Activated CD4-positive, alpha-beta T cell treated with anti-CD3 and anti-CD28 coated beads, Interleukin-2, amount 50 U/mL, for 1 hour (primary cell): ENCODE measurements around the gene PTPRG.
"Not testable (repeated sequence)": the region's sequence is repeated elsewhere in the genome, so short reads cannot be mapped to it uniquely, and the experiment has no call there.

Experiments used
- DNase-seq: peaks from one replicate; pipeline ENCODE4 v3.0.0-alpha.2; 2020

PTPRG gene

DNA sequence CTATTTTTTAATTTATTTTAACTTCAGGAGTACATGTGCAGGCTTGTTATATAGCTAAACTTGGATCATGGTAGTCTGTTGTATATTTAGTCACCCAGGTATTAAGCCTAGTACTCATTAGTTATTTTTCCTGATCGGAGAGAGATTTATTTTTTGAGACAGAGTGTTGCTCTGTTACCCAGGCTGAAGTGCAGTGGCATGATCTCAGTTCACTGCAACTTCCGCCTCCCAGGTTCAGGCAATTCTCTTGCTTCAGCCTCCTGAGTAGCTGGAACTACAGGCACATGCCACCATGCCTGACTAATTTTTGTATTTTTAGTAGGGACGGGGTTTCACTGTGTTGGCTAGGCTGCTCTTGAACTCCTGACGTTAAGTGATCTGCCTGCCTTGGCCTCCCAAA is 477.4 kb downstream of the PTPRG start:
- DNase-seq, result not testable (repeated sequence)

GRCh38 chr3:62039586-62039985 is 478.2 kb downstream of the PTPRG start:
- DNase-seq, result no peak

- DNase-seq, result no peak
Observed at GRCh38 chr3:62041681-62042080, 480.3 kb downstream of the PTPRG start.

DNA sequence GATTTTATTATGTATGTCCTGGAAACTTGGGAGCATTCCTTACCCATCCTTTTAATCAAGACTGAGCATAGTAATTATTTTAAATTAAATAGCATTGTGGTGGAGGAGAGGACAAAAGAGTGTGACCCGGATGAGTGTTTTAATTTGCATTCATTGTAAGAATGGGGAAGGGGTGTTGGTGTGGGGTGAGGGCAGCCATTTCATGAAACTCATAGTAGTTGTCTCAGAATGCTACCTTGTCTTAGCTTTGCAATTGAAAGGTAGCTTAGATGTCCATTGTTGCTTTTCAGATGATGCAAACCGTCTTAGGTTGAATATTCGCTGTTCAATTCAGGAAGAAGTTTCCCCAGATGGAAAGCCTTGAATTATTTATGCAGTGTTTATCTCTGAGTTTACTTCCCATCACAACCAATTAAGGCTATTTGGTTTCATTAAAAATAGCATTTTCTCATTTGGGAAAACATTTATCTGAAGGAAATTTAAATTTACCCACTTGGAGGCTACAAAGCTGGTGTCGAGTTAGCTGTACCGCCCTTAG is 483.6 kb downstream of the PTPRG start:
- DNase-seq, result no peak

GRCh38 chr3:62046326-62046725 is 485.0 kb downstream of the PTPRG start:
- no peak for DNase-seq

- no peak for DNase-seq
Observed at GRCh38 chr3:62048577-62048976, 487.2 kb downstream of the PTPRG start.

DNA sequence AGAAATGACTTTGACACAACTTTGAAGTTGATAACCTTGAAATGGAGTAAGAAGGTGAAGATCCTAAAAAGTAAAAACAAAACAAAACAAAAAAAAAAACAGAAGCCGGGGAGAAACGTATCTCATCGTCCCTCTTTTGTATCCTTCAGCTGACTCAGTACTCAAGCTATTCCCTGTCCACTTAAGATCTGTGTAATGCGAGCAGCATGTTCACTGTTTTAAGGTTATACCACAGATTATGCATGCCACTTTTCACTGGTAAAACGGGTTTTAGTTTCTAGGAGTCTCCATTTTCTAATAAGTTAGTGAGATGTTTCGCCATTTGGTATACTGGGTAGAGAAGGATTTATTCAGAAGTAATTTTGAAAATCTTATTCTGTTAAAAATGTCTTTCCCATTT is 487.7 kb downstream of the PTPRG start:
- no peak for DNase-seq

DNA sequence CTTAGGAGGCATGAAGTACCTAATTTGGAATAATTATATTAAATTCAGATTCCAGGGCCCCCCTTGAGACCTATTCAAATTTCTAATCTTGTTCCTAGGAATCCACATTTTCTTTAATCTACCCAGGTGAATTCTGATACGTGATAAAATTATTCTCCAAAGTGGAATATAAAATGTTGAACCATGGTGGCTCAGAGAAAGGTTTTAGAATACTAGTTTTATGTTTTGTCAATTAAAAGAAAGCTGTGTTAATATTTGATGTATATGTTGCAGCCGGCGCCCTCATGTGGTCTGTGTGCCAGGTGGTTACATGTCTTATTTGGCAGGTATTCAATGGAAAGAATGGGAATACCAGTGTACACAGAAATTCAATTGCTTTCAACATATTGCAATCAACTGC is 490.1 kb downstream of the PTPRG start:
- no peak for DNase-seq

DNA sequence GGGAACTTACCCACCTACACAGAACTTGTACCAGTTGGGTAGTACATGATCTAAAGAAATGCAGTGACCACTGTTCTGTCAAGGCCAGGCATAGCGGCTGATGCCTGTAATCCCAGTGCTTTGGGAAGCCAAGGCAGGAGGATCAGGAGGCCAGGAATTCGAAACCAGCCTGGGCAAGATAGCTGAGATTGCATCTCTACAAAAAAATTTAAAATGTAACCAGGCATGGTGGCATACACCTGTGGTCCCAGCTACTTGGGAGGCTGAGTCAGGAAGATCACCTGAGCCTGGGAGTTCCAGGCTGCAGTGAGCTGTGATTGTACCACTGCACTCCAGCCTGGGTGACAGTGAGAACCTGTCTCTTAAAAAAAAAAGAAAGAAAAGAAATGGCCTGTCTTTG is 491.0 kb downstream of the PTPRG start:
- DNase-seq, result no peak

DNA sequence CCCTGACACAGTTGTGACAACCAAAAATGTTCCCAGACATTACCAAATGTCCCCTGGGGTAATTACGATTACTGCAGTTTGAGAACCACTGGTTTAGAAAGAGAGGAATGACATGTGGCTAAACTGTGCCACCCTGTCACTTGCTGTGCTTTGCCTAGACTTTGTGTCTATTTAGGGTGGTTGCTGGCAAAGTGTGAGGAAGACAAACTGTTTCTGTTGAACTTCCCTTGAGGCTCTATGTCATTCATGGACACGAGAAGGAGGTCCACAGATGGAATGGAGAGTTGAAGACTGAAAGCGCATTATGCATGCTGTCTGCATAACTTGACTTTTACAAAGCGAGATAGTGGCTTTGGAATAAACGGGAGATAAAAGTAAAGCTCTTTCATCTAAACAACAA is 495.3 kb downstream of the PTPRG start:
- DNase-seq, result no peak

DNA sequence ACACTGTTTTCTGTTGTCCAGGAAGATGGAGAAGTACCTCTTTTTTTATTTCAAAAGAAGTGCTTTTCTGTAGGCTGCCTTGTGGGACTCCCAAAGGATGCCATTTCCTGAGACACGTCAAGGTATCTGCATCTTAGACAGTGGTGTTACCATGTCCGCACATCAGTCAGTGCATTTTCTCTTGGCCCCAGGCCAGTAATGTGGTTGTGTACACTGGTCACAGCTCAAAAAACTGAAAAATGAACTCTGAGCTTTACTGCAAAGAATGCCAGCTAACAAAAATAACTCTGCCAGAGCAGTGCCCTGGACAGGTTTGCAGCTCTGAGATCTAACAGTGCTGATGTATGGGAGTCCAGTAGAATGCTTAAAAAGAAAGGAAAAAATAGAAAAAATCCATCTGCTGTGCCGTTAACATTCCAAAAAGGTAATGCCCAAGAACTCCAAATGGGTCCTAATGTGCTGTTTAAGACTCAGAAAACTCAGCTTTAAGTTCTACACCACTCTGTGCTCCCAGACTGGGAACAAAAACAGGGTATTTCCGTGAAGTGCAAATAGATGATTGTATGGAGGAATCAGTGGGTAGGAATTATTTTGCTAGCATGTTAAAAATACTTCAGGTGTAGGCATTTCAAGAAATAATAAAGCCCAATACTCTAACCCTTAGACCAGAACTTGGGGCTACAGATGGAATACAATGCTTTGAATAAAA is 496.1 kb downstream of the PTPRG start:
- DNase-seq, result no peak

DNA sequence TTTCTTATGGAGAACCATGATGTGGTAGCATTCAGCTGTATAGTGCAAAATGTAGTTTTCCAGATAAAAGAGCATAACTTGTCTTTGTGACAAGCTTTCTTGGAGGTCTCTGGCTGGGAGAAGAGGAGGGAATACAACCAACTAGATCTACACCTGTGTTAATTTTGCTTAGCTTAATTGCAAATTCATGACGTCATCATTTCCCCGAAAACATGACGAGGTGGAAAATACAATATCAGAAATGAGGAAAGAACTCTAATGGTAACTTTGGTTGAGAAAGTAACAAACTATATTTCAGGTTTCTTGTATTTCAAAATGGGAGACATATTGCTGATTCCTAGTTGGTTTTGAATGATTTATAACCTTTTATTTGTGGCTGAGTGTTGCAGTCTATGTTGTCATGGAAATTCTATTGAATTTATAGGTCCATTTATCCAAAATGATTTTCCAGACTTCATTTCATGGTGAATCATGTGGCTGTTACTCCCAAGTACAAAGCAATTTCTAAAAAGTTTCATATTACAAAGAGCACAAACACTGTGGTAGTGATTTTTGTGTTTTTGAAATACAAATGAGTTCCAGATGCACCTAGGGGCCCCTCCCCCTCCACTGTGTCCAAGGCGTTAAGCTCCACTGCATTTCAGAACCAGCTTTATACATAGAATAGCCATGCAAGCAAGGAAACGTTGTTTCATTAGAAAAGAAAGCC is 504.8 kb downstream of the PTPRG start:
- no peak for DNase-seq

DNA sequence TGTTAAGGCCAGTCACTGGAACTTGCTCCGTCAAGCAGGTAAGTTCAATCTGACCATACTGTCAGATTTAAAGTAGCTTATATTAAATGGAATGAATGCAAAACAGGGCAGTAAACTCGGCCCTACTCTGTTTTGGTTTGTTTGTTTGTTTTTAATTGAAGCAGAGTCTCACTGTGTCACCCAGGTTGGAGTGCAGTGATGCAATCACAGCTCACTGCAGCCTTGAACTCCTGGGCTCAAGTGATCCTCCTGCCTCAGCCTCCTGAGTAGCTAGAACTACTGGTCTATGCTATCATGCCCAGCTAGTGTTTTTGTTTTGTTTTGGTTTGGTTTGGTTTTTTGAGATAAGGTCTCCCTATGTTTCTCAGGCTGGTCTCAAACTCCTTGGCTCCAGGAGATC is 507.0 kb downstream of the PTPRG start:
- DNase-seq, result no peak

DNA sequence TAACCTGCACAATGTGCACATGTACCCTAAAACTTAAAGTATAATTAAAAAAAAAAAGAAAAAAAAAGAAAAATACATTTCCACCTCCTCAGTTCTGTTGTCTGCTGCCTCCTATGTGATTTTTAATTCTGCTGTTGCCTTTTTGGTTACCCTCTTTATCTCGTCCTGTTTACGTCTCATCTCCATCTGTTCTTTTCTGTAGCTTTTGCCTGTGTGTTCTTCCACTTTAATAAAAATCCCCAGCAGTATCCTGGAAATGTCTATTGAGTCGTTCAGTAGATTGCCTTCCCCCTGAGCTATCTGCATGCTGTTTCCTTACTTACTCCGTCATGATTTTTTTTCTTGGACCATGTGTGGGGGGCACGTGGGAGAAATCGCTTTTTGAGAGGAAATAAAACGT is 509.5 kb downstream of the PTPRG start:
- no peak for DNase-seq

GRCh38 chr3:62073038-62073437 is 511.7 kb downstream of the PTPRG start:
- DNase-seq, result no peak

GRCh38 chr3:62084558-62084957 is 523.2 kb downstream of the PTPRG start:
- DNase-seq, result no peak

DNA sequence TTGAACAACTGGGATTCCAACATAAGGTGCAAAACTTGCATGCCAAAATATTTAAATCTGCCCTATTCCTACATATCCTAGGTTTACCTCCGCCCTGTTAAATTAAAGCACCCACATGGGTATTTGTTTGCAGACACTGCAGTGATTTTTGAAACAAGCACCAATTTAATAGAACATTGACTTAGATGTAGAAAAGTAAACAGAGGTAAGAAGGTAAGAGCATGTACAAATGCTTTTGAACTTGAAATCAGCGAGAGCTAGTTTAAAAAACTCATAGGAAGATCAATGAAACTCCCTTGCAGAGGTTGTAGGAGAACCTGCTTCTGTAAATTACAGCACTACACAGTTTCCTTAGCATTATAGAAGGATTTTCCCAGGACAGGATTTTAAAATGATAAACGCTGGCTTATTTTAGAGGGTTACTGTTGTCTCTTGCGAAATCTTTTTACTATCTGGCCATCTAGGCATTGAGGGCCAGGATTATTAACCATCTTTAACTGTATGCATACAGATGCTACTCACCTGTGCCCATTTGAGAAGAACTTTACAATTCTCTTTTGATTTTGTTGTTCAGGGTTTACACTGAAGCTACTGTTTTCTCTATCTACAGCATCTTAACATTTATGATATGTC is 527.2 kb downstream of the PTPRG start:
- no peak for DNase-seq

DNA sequence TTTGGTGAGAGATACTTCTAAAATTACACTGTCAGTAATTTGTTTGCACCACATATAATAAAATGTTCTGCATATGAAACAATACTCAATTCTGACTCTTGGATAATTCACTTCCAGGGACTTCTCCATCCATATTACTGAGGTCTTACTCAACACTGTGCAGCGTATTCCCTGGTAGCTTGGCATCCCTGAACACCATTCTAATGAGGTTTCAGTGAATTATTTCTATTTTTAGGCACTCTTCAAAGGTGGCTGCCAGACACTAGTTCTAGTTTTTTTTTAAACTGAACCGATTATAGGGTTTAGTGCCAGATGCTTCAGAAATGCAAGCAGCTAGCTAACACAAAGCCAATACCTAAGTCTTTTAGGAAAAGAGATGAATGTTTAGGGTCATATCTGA is 528.7 kb downstream of the PTPRG start:
- no peak for DNase-seq

DNA sequence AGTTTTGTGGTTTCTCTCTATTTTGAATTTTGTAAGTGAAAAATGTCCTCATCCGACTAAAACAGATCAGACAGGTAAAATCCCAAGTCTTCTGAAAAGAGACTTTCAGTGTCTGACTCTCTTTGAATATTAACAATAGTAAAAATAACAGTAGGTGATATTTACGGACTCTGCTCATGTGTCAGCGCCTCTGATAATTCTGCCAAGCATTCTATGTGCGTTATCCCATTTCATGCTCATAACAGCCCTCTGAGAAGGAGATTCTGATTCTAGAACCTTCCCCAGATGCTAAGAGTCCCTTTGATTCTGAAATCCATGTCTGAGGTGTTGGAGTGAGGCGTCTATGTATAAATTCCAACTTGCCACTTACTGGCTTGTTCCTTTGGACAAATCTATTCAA is 529.1 kb downstream of the PTPRG start:
- no peak for DNase-seq

GRCh38 chr3:62093025-62093424 is 531.7 kb downstream of the PTPRG start:
- DNase-seq, result no peak

DNA sequence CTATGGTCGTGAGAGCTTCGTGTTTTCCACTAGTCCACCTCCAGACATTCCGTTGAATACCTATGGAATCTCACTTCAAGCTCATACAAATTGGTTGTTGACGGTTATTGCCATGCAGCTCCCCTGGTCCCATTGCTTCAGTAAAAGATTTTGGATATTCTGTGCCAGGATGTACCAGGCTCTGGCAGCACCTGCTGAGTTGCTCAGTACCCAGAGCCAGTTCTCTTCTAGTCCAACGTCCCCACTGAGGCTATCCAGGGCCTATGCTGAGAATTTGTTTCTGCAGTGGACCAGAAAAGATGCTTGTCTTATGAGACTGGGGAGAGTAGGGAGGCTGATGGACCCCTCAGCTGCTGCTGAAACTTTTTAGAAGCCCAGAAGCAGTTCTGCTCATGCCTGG is 533.1 kb downstream of the PTPRG start:
- DNase-seq, result no peak

GRCh38 chr3:62095080-62095479 is 533.7 kb downstream of the PTPRG start:
- no peak for DNase-seq

DNA sequence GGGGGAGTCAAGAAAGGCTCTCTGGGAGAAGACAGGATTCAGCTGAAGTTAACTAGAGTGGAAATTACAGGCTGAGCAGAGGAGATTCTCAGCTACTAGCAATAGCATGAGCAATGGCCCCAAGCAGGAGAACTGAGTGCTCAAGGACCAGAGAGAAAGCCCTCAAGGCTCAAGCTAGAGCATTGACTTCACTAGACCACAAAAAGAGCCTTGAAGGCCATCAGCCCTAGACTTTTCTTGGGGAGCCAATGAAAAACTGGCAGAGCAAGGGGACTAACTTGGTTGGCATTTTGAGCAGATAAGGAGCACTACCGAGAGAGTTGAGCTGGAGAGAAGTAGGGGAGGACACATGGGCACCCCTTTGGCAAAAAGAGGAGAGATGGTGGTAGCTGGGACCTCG is 534.4 kb downstream of the PTPRG start:
- DNase-seq, result no peak

DNA sequence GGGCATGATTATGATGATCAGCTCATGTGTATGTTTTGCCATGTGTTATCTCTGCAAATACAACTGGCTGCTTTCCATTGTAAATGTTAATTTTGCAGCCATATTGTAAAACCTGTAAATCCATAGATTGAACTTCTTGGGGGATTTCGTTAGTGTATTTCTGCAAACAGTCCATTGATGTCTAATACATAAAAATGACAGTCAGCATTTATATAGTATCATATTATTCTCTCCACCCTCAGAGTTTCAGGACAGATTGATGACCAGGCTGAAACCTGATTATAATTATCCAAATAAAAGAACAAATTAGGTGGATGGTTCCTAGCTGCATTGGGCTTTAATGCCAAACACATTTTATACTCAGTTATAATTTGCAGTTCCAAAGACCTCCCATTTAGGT is 535.1 kb downstream of the PTPRG start:
- no peak for DNase-seq
